Measurements from ENCODE around the gene MANEAL. TPM values are rescaled to one million over a fixed set of nuclear protein-coding genes. Genes with fewer than 3 reads are reported as not detected.

The MANEAL gene
- total and polyA plus RNA-seq, 2 of the 4 experiments (the other 2 are of a cell fraction), result 0.54 to 0.55 TPM

GRCh38 chr1:37825506-37825905 is 31.9 kb downstream of the MANEAL start:
- Histone ChIP-seq H3K9me3 (ENCODE audit: control insufficient read depth, insufficient read depth, low read length) (no peaks in the 10 kb centered on the region), H3K27ac (ENCODE audit: insufficient read depth, low read length) (peak overlapping the region; percentile 37; the same call in 1 of the 2 replicates), H3K79me1 (ENCODE audit: low read depth in 1 of 2, low read length in 2 of 2) (peaks cover 4 to 11% of the 10 kb centered on the region in 2 experiments; a peak in 3 of 4 replicates), H3K4ac (ENCODE audit: low read depth, low read length) (no peak overlapping the region), H3K9me1 (ENCODE audit: insufficient read depth, low read length) (peaks cover 6% of the 10 kb centered on the region; the same call in 1 of the 2 replicates), H3K36me3 (ENCODE audit: control insufficient read depth, insufficient read depth, low read length) (peaks cover 36% of the 10 kb centered on the region), H2AFZ (replicated peaks; ENCODE audit: low read length, poor library complexity) (no peak overlapping the region), H2AK5ac (ENCODE audit: low read depth, low read length) (no peak overlapping the region), H4K91ac (ENCODE audit: insufficient read depth, low read depth, low read length) (no peak overlapping the region), H4K20me1 (ENCODE audit: insufficient read depth, low read length) (no peaks in the 10 kb centered on the region), H4K8ac (ENCODE audit: low read depth in 2 of 2, low read length in 2 of 2) (no peak overlapping the region), H3K4me2 (ENCODE audit: low read depth, low read length) (peak overlapping the region; percentile 62), H2BK15ac (ENCODE audit: low read depth, low read length) (no peak overlapping the region), H2BK120ac (ENCODE audit: low read depth, low read length) (no peak overlapping the region), H3K14ac (replicated peaks; ENCODE audit: low read depth, low read length) (no peak overlapping the region), H3K4me3 (ENCODE audit: insufficient read depth, low read depth, low read length) (no peak overlapping the region), H3K23ac (ENCODE audit: low read depth, low read length) (no peak overlapping the region), H3K18ac (ENCODE audit: low read depth, low read length) (no peak overlapping the region; the same call in 1 of the 2 replicates), H3K4me1 (ENCODE audit: control insufficient read depth, insufficient read depth, low read length) (peaks cover 8% of the 10 kb centered on the region; the same call in 1 of the 2 replicates), H4K5ac (ENCODE audit: low read depth, low read length) (no peak overlapping the region; the same call in 1 of the 2 replicates), H2BK5ac (ENCODE audit: low read depth, low read length, poor library complexity, severe bottlenecking) (no peak overlapping the region), H2BK20ac (ENCODE audit: low read depth, low read length) (no peak overlapping the region), H3K9ac (ENCODE audit: low read depth, low read length) (no peak overlapping the region), H3K56ac (ENCODE audit: extremely low read depth, insufficient read depth, low read length) (no peak overlapping the region), H3K27me3 (ENCODE audit: control insufficient read depth, insufficient read depth, low read length) (no peaks in the 10 kb centered on the region), H2AK9ac (replicated peaks; ENCODE audit: low read depth, low read length, poor library complexity) (no peak overlapping the region)
- CTCF ChIA-PET, result no interaction called here
- dilution Hi-C loops (cut with HindIII; ENCODE audit: low sequenced_read_pairs, unreplicated experiment) (no loop called here), intact Hi-C loops (cut with micrococcal nuclease) (no loop called here), in situ Hi-C loops (cut with MboI; ENCODE audit: low sequenced_read_pairs) (no loop called here)
- BruUV-seq (replicated peaks), result no TSS peak
- POLR2A ChIA-PET (ENCODE audit: unreplicated experiment), result no interaction called here
- TF ChIP-seq RCOR1 (IDR thresholded peaks at IDR 0.05; ENCODE audit: insufficient replicate concordance, low read length), result no peak
- no CpG with 5 or more reads among the region's 2 CpGs for WGBS, 2 experiments (ENCODE audit: extremely low coverage in 2 of 2, insufficient read length in 1 of 2)
- peak; percentile 16 for DNase-seq
- no peak; the same call in 1 of the 2 replicates for ATAC-seq (ENCODE audit: low read depth)
